Activated CD8-positive, alpha-beta memory T cell treated with anti-CD3 and anti-CD28 coated beads for 1 hour (primary cell): ENCODE data around the gene KCNG1.

Experiments used
- DNase-seq, 2 donors: peaks; one replicate each; pipeline ENCODE4 v3.0.0-alpha.2; 2020; ENCODE audit warnings: low read depth in 1 of 2; ENCODE audit errors: extremely low read depth in 1 of 2

Gene KCNG1

DNA sequence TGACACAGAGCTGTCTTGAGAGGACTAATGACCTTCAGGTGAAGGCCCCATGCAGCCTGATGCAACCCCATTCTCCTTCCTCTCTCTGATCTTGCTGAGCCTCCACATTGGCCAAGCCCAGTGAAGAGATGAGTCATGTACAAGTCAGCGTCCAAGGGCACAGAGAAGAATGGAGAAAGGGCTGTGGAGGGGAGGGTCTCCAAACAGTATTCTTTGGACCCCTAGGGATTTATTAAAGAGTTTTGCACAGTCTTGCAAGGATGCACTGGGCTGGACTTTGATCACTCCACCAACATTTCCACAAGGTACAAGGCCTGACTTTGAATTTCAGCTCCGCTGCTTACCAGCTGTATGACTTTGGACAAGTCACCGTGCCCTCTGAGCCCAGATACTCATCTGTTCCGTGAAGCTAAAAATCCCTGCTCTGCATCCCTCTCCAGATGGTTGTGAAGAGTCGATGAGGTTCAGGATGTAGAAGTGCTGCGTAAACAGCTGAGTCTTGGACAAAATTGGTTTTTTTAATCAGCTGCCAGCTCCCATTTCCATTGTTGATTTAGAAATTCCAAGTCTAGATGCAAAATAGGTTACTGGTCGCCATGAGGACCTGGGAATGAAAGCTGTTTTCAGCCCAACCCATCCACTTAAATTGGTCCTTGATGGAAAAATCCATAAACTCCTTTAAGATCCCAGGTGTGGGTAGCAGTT, 14.1 kb upstream of the KCNG1 start:
- no peak for DNase-seq

GRCh38 chr20:51036226-51036625, 13.3 kb upstream of the KCNG1 start:
- no peak for DNase-seq

DNA sequence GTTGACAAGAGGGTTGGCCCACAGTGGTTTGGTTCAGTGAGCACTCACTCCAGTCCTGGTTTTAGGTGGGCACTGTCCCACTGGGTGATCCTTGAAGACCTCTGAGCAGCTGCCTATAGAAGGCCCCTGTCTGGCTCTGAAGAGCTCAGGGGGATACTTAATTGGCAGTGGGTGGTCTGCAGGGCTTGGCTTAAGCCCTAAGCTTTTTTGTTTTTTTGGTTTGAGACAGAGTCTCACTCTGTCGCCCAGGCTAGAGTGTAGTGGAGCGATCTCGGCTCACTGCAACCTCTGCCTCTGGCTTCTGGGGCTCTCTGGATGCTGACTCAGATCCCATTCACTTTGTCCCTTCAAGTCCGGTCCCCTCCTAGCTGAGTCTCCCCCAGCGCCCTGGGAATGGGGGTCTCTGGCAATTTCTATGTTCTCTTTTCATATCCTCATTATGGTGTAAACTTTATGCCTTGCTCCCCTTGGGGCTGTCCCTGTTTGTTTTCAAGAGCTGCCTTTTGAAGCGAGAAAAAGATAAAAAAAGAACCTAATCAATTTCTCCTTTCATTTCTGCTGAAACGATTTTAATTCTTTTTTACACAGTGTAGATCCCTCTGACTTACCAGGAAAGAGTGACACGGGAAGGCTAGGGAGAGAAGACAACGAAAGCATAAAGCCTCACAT, 12.2 kb upstream of the KCNG1 start:
- DNase-seq: no peak

DNA sequence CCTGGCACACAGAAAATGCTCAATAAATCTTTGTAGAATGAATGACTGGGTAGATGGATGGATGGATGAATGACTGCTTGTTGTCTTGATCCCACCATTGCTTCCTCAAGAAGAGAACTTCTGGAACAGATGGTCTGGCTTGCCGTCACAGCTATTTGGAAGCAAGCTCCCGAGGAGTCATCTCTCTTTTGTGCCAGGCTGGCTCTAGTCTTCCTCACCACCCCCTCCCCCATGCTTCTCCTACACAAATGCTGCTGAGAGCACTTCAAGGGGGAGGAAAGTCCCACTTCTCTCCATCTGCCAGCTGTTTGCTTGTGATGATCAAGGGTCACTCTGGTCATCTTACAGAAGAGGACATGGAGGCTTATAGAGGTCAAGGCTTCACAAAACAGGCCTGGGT, 11.6 kb upstream of the KCNG1 start:
- no peak for DNase-seq

DNA sequence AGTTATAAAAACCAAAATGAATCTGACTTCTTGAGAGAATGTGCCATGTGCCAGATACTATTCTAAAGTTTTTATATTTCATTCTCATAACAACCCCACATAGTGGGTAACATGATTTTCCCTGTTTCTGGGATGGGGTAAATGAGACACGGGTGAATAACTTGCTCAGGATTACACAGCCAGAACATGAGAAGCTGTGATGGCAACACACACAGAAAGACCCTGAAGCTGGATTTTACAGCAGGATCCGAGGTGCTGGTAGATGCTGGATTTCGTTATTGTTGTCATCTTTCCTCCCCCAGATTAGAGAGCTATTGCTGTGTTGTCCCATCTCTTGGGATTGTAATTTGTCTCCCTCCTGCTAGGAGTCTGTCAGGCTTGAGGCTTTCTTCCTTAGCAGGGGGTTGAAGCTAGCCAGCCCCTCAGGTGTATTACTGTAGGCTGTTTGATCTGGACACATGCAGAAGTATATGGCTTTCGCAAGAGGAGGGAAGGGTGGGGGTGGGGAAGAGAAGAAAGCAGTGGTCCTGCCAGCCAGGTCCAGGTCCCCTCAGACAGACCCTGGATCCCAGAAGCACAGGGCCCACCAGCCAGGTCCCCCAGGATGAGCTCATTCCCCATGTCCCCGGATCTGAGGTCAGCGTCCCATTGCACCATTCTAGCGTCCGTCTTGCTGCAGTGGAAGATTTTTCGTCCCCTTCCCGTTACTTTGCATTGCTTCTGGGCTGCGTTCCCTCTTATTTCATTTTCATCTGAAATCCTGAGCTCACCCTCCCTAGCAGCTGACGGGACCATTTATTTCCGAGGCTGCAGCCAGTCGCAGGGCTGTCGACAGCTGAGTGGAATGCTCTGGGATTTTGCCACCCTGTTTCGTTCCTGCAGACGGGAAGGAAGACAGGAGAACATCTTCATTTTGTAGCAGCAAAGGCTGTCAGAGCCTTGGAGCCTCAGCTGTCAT, 7.3 kb upstream of the KCNG1 start:
- DNase-seq: no peak

DNA sequence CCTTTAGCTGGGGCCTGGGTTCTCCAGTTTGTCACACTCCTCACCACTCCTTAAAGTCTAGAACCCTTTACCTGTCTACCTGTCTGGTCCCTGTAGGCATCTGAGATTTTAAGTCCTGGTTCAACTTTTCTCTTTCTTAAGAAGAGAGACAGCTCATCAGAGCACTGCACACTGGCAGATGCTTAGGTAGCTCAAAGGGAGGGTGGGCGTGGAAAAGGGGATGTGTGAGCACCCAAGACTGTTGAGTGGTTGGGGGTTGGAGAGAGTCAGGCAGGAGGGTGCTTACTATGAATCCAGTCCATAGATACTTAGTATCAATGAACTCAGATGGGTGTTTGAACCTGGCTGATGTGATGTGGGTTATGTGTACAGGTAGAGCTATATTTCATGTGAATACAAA, 6.6 kb upstream of the KCNG1 start:
- DNase-seq: no peak

- no peak for DNase-seq
These were observed 5.8 kb upstream of the KCNG1 start for GRCh38 chr20:51028616-51029212.

- no peak for DNase-seq
These were observed 4.3 kb upstream of the KCNG1 start for GRCh38 chr20:51027035-51027795.

GRCh38 chr20:51026269-51026668, 3.4 kb upstream of the KCNG1 start:
- DNase-seq: no peak

GRCh38 chr20:51024761-51025160, 1.9 kb upstream of the KCNG1 start:
- DNase-seq: no peak

- DNase-seq: no peak
These were observed 779 bp upstream of the KCNG1 start for GRCh38 chr20:51023617-51024155.

DNA sequence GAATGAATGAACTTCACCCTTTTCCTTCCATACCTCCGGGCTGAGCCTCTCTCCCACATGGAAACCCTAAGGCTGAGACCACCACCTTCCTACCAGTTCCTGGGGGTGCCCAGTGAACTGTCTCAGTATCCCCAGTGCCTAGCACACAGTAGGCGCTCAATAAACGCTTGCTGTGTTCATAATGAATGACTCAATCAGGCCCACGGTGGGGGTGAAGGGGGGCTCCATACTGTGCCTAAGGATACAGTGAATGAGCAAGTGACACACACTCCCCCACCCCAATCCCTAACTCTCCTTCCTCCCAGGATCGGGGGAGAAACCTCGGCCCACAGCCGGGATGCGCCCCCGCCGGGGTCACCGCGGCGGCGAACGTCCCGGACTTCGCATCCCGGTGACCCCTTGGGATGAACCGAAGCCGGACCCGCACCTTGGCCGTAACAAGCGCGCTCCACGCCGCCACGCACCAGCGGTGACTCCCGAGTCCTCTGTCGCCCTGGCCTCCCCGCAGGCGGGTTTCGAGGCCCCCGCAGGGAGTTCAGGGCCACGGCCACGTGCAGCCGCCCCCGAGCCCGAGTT, 592 bp downstream of the KCNG1 start:
- DNase-seq: no peak

- DNase-seq: no peak
These were observed 1.6 kb downstream of the KCNG1 start for GRCh38 chr20:51021067-51022025.

GRCh38 chr20:51020657-51021056, 2.2 kb downstream of the KCNG1 start:
- no peak for DNase-seq

- no peak for DNase-seq
These were observed 3.0 kb downstream of the KCNG1 start for GRCh38 chr20:51019656-51020592.

DNA sequence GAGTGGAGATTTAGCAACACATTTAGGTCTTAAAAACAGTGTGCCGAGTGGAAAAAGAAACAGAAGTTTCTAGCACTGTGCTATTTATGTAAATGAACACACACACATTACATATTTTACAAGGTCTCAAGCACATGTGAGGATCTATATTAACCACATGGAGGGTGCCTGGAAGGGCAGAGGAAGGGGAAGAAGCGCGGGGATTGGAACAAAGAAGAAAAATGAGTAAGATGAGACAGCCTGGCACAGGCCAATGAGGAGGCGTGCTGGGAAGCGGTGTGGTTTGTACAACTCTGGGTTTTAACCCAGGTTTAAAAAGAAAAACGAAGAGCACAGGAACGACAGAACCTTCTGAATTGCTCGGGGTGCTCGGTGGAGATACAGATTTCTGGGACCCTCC, 5.7 kb downstream of the KCNG1 start:
- no peak for DNase-seq

GRCh38 chr20:51016521-51016920, 6.4 kb downstream of the KCNG1 start:
- no peak for DNase-seq
